Hepatocyte (in vitro differentiated cells): Measurements from ENCODE around the gene TMEM185A. TPM values are rescaled to one million over a fixed set of nuclear protein-coding genes. Genes with fewer than 3 reads are reported as not detected.
"Not testable (repeated sequence)": the region's sequence is repeated elsewhere in the genome, so short reads cannot be mapped to it uniquely, and the experiment has no call there.

Experiments
- DNase-seq: peaks from one replicate; pipeline ENCODE4 v3.0.0-alpha.2; 2016; ENCODE audit warnings: low spot score
- H2AFZ ChIP-seq: fragments of 200-600 bp; sonication (generic); 2 replicates; pipeline ENCODE4 v1.6.0; 2016; ENCODE audit warnings: antibody characterized with exemption, mild to moderate bottlenecking
- H3K27ac ChIP-seq: fragments of 200-600 bp; sonication (generic); 2 replicates; pipeline ENCODE4 v1.5.1; 2016; ENCODE audit warnings: mild to moderate bottlenecking
- H3K27me3 ChIP-seq: fragments of 200-600 bp; sonication (generic); 2 replicates; pipeline ENCODE4 v1.6.1; 2016
- H3K36me3 ChIP-seq: fragments of 200-600 bp; sonication (generic); replicated peaks from 2 replicates; pipeline ENCODE4 v1.5.1; 2016; ENCODE audit warnings: low read depth; ENCODE audit not compliant: insufficient read depth
- H3K4me1 ChIP-seq: fragments of 200-600 bp; sonication (generic); 2 replicates; pipeline ENCODE4 v1.5.1; 2016; ENCODE audit warnings: mild to moderate bottlenecking, moderate library complexity; ENCODE audit not compliant: insufficient read depth
- H3K4me2 ChIP-seq: fragments of 200-600 bp; sonication (generic); 2 replicates; pipeline ENCODE4 v1.6.0; 2016
- H3K4me3 ChIP-seq: fragments of 200-600 bp; sonication (generic); 2 replicates; pipeline ENCODE4 v1.5.1; 2016; ENCODE audit warnings: mild to moderate bottlenecking
- H3K79me2 ChIP-seq: fragments of 200-600 bp; sonication (generic); 2 replicates; pipeline ENCODE4 v1.6.0; 2017; ENCODE audit warnings: mild to moderate bottlenecking
- H3K9me2 ChIP-seq: fragments of 200-600 bp; sonication (generic); replicated peaks from 2 replicates; pipeline ENCODE4 v1.6.0; 2017; ENCODE audit warnings: mild to moderate bottlenecking; ENCODE audit not compliant: insufficient read depth
- H3K9me3 ChIP-seq: fragments of 200-600 bp; sonication (generic); 2 replicates; pipeline ENCODE4 v1.5.1; 2016; ENCODE audit warnings: low read depth, mild to moderate bottlenecking
- H4K20me1 ChIP-seq: fragments of 200-600 bp; sonication (generic); 2 replicates; pipeline ENCODE4 v1.6.0; 2016; ENCODE audit warnings: mild to moderate bottlenecking; ENCODE audit not compliant: insufficient read depth, poor library complexity, severe bottlenecking
- EZH2 ChIP-seq: fragments of 200-600 bp; sonication (generic); IDR thresholded peaks from 2 replicates; pipeline ENCODE4 v1.6.1; 2016; ENCODE audit warnings: antibody characterized with exemption, mild to moderate bottlenecking, borderline replicate concordance
- EZH2phosphoT487 ChIP-seq: fragments of 200-600 bp; sonication (generic); IDR thresholded peaks from one replicate; pipeline ENCODE4 v1.6.1; 2018; ENCODE audit warnings: antibody characterized with exemption, mild to moderate bottlenecking, low read depth, moderate library complexity; ENCODE audit not compliant: unreplicated experiment, severe bottlenecking
- whole genome bisulfite sequencing: methylation state at CpG from one replicate; pipeline ENCODE4 v1.1.6; 2016; ENCODE audit warnings: low lambda C conversion rate; ENCODE audit errors: missing lambda C conversion rate; 5-methylcytosine and 5-hydroxymethylcytosine counted together
- polyA plus RNA-seq: library from polyadenylated mRNA; unstranded; fragments of >200 nt; fragmentation: Nextera tagmentation; extraction: Ambion mirVana; gene quantifications from 2 replicates; pipeline ENCODE4 v1.2.1, GENCODE V29; 2016
- total RNA-seq: library from RNA; depleted of rRNA; stranded (reverse); fragments of >200 nt; gene quantifications from 2 replicates; pipeline ENCODE4 v1.2.3, GENCODE V29; 2014
- TF ChIP-seq, protein P1 (sequence below): fragments of 200-600 bp; sonication (generic); IDR thresholded peaks from 2 replicates; pipeline ENCODE4 v1.5.1; 2016; ENCODE audit warnings: antibody characterized with exemption, mild to moderate bottlenecking; ENCODE audit not compliant: poor library complexity

The TMEM185A gene
- total and polyA plus RNA-seq, 2 experiments from 2014 or later, result 45.6 to 45.7 TPM

GRCh38 chrX:149595214-149595613 lies 36.4 kb downstream of the TMEM185A start, which contains the start of gene HSFX2:
Gene HSFX2, minus strand, starts transcription at chrX:149595314. Its CDS starts 614 bp downstream, at chrX:149594700.
- not testable (repeated sequence) for H3K36me3 ChIP-seq, H3K27me3 ChIP-seq, H3K4me3 ChIP-seq, H3K4me2 ChIP-seq, H3K4me1 ChIP-seq, H2AFZ ChIP-seq, H3K9me2 ChIP-seq, H3K9me3 ChIP-seq, H4K20me1 ChIP-seq, H3K27ac ChIP-seq, DNase-seq, H3K79me2 ChIP-seq
- WGBS, result no CpG with 5 or more reads among the region's 17 CpGs

GRCh38 chrX:149590993-149591392 lies 40.6 kb downstream of the TMEM185A start:
- H3K4me1 ChIP-seq, H3K27me3 ChIP-seq, H3K9me2 ChIP-seq, H3K27ac ChIP-seq, H3K79me2 ChIP-seq, H3K9me3 ChIP-seq, H3K36me3 ChIP-seq, DNase-seq, H4K20me1 ChIP-seq, H3K4me3 ChIP-seq, H3K4me2 ChIP-seq, H2AFZ ChIP-seq: not testable (repeated sequence)
- no CpG with 5 or more reads among the region's 7 CpGs for WGBS

DNA sequence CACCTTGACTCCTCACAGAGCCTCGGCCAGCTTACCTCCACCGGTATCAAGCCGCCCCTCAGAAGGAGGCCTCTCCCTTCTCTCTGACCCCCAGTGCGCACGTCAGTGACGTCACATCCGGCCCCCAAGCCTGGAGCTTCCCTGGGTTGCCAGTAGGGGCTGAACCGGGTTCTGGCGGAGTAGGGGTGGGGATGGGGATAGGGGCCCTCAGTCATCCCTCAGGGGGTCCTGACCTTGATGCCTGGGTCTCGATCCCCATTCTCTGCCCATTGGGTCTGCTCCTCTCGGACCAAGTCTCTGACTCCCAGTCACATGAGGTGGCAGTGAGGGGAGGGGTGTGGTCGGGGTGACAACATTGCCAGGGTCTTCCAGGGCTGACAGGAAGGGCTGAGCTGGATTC lies 44.2 kb downstream of the TMEM185A start, which contains the start of gene MAGEA9B:
MAGEA9B (minus strand) TSS at position 101 of the 400 bp plus-strand sequence. CDS start 4,280 bp downstream, outside the sequence.
- DNase-seq, H3K9me2 ChIP-seq, H3K4me1 ChIP-seq, H2AFZ ChIP-seq, H3K36me3 ChIP-seq, H4K20me1 ChIP-seq, H3K27ac ChIP-seq, H3K4me2 ChIP-seq, H3K4me3 ChIP-seq, H3K79me2 ChIP-seq, H3K27me3 ChIP-seq, H3K9me3 ChIP-seq: not testable (repeated sequence)
- no CpG with 5 or more reads among the region's 12 CpGs for WGBS

DNA sequence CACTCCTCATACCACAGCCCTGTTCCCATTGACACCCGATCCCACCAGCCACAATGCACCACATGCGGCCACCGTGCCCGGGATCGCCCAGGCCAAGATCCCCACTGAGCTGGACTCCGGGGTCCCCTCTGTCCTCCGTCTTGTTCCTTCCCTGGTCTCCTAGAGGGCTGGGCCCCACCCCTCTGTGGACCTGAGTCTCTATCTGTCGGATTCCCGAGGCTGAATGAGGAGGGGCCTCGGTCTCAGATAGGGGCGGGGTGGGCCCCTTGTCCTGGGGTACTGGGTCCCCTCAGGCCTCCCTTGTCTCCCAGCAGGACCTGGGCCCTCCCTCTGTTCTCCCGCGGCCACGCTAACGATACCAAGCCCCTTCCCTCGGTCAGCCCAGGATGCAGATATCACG lies 46.0 kb downstream of the TMEM185A start:
- WGBS, result 85% methylated on average over 5 of the region's 17 CpGs
- not testable (repeated sequence) for H3K27me3 ChIP-seq, H3K9me2 ChIP-seq, H4K20me1 ChIP-seq, H2AFZ ChIP-seq, H3K79me2 ChIP-seq, H3K27ac ChIP-seq, H3K4me3 ChIP-seq, H3K36me3 ChIP-seq, H3K4me1 ChIP-seq, H3K4me2 ChIP-seq, DNase-seq, H3K9me3 ChIP-seq

GRCh38 chrX:149573456-149573855 lies 58.1 kb downstream of the TMEM185A start:
- H3K9me3 ChIP-seq, H3K79me2 ChIP-seq, H3K4me1 ChIP-seq, H2AFZ ChIP-seq, H3K36me3 ChIP-seq, H3K9me2 ChIP-seq, H3K27me3 ChIP-seq, H3K4me2 ChIP-seq, DNase-seq, H3K4me3 ChIP-seq, H3K27ac ChIP-seq, H4K20me1 ChIP-seq: not testable (repeated sequence)
- WGBS, result no CpG with 5 or more reads among the region's 1 CpG

GRCh38 chrX:149572743-149573142 lies 58.8 kb downstream of the TMEM185A start:
- 67% methylated on average over 1 of the region's 1 CpG for WGBS

More at GRCh38 chrX:149572743-149573142, 58.8 kb downstream of the TMEM185A start:
- DNase-seq, result peak; percentile 2
- no peaks in the 10 kb centered on the region for H3K9me2 ChIP-seq
- H3K36me3 ChIP-seq, result no peaks in the 10 kb centered on the region
- H3K4me2 ChIP-seq, result no peak overlapping the region
- no peak overlapping the region for H2AFZ ChIP-seq
- no peaks in the 10 kb centered on the region for H4K20me1 ChIP-seq
- no peak for TF ChIP-seq EZH2
- TF ChIP-seq, protein P1, sequence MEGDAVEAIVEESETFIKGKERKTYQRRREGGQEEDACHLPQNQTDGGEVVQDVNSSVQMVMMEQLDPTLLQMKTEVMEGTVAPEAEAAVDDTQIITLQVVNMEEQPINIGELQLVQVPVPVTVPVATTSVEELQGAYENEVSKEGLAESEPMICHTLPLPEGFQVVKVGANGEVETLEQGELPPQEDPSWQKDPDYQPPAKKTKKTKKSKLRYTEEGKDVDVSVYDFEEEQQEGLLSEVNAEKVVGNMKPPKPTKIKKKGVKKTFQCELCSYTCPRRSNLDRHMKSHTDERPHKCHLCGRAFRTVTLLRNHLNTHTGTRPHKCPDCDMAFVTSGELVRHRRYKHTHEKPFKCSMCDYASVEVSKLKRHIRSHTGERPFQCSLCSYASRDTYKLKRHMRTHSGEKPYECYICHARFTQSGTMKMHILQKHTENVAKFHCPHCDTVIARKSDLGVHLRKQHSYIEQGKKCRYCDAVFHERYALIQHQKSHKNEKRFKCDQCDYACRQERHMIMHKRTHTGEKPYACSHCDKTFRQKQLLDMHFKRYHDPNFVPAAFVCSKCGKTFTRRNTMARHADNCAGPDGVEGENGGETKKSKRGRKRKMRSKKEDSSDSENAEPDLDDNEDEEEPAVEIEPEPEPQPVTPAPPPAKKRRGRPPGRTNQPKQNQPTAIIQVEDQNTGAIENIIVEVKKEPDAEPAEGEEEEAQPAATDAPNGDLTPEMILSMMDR, result no peak
- TF ChIP-seq EZH2phosphoT487, result no peak
- no peaks in the 10 kb centered on the region for H3K9me3 ChIP-seq
- no peaks in the 10 kb centered on the region for H3K27me3 ChIP-seq
- H3K27ac ChIP-seq, result no peak overlapping the region
- H3K79me2 ChIP-seq, result no peaks in the 10 kb centered on the region
- no peak overlapping the region for H3K4me3 ChIP-seq
- no peaks in the 10 kb centered on the region for H3K4me1 ChIP-seq
